ENCODE results near the gene STIM1. TPM values are rescaled to one million over a fixed set of nuclear protein-coding genes. Genes with fewer than 3 reads are reported as not detected.

The STIM1 gene
- total RNA-seq, 4 donors from 2014 or later: 36.3 to 158 (median 46.1) TPM

GRCh38 chr11:3956038-3956437, 100.6 kb downstream of the STIM1 start:
- Histone ChIP-seq H3K9me3 (no peaks in the 10 kb centered on the region), H3K4me3 (no peak overlapping the region), H3K27me3 (no peaks in the 10 kb centered on the region), H3K27ac (no peak overlapping the region), H3K4me1 (peaks cover 0 to 15% (median 2%) of the 10 kb centered on the region in 4 donors), H3K36me3 (no peaks in the 10 kb centered on the region)
- TF ChIP-seq CTCF (IDR thresholded peaks at IDR 0.05): no peak
- TF ChIP-seq POLR2A (IDR thresholded peaks at IDR 0.05): no peak
- no peak for DNase-seq

- Histone ChIP-seq H3K4me1 (peaks cover 0 to 9% (median 0%) of the 10 kb centered on the region in 4 donors), H3K27me3 (no peaks in the 10 kb centered on the region), H3K36me3 (no peaks in the 10 kb centered on the region), H3K27ac (no peak overlapping the region), H3K4me3 (no peak overlapping the region), H3K9me3 (no peaks in the 10 kb centered on the region)
- DNase-seq: no peak
- TF ChIP-seq CTCF (IDR thresholded peaks at IDR 0.05) (no peak), POLR2A (IDR thresholded peaks at IDR 0.05) (no peak)
These were observed 101.3 kb downstream of the STIM1 start for GRCh38 chr11:3956748-3957147.

GRCh38 chr11:3957437-3957836, 102.0 kb downstream of the STIM1 start:
- Histone ChIP-seq H3K9me3 (no peaks in the 10 kb centered on the region), H3K27me3 (no peaks in the 10 kb centered on the region), H3K36me3 (no peaks in the 10 kb centered on the region), H3K27ac (no peak overlapping the region), H3K4me3 (no peak overlapping the region), H3K4me1 (peaks cover 0 to 6% (median 0%) of the 10 kb centered on the region in 4 donors)
- TF ChIP-seq CTCF (IDR thresholded peaks at IDR 0.05): no peak
- TF ChIP-seq POLR2A (IDR thresholded peaks at IDR 0.05): no peak
- no peak for DNase-seq

- no peak overlapping the region for H3K4me3 ChIP-seq
- no peaks in the 10 kb centered on the region for H3K9me3 ChIP-seq
- no peak for DNase-seq
- H3K36me3 ChIP-seq: no peaks in the 10 kb centered on the region
- no peak overlapping the region for H3K27ac ChIP-seq
- H3K27me3 ChIP-seq: no peaks in the 10 kb centered on the region
- TF ChIP-seq CTCF (IDR thresholded peaks at IDR 0.05): no peak
- no peak for TF ChIP-seq POLR2A (IDR thresholded peaks at IDR 0.05)
- no peaks in the 10 kb centered on the region for H3K4me1 ChIP-seq
These were observed 102.8 kb downstream of the STIM1 start for GRCh38 chr11:3958281-3958680.

- no peak for TF ChIP-seq POLR2A (IDR thresholded peaks at IDR 0.05)
- TF ChIP-seq CTCF (IDR thresholded peaks at IDR 0.05): peak in 5 of 6 experiments; percentile 18 to 70 (median 34)
- Histone ChIP-seq H3K36me3 (no peaks in the 10 kb centered on the region), H3K4me1 (no peaks in the 10 kb centered on the region), H3K27ac (no peak overlapping the region), H3K27me3 (no peaks in the 10 kb centered on the region), H3K4me3 (no peak overlapping the region), H3K9me3 (no peaks in the 10 kb centered on the region)
- no peak for DNase-seq
These were observed 103.8 kb downstream of the STIM1 start for GRCh38 chr11:3959015-3959902.

Measured in Peyer's patch (tissue), 4 donors.